Measurements from ENCODE around the gene TMEM51. TPM values are rescaled to one million over a fixed set of nuclear protein-coding genes. Genes with fewer than 3 reads are reported as not detected.

TMEM51 gene
- total RNA-seq, 1 experiment from 2014 or later = 24.7 TPM

DNA sequence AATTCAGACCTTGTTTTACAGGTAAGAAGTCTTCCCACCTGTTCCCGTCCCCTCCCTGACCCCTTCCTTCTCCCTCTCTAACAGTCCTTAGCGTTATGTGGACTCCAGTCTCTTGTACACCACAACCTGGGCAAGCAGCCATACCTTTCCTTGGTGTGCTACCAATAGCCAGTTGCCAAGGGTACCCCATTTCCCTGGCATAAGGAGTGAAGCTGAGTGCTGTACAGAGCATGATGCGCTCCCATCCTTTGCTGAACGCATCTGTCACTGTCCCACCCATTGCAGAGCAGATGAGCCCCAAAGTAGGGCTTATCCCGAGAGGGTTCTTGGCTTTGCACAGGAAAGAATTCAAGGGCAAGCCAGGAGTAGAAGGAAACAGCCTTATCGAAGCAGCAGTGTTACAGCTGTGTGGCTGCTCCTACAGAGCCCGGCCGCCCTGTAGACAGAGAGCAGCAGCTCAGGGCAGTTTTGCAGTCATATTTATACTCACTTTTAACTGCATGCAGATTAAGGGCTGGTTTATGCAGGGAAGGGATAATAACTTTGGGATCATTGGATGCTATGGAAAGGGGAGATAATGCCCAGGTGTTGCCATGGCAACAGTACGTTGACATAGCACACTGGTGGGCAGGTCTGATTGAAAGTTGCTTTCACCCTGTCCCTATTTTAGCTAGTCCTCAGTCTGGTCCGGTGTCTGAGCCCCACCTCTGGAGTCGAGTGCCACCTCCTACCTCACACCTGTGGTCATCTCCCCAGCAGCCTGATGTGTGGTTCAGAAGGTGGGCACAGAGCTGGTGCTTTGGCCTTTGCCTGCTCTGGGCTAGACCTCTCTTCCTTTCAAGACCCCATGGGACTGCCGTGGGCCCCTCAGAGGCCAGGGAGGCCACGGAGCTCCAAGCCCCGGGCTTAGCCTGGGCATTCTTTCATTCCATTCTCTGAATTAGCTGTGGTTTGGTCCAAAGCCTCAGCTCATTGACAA lies 98.6 kb downstream of the TMEM51 start:
- no TSS peak for BruUV-seq (replicated peaks)
- ChIA-PET POLR2A (no interaction called here), CTCF (no interaction called here)
- Mint-ChIP-seq H3K4me1 (ENCODE audit: low read depth, unreplicated experiment) (no peaks in the 10 kb centered on the region), H3K36me3 (ENCODE audit: insufficient read depth, unreplicated experiment) (peaks cover under 1% of the 10 kb centered on the region), H3K9me3 (ENCODE audit: unreplicated experiment) (no peaks in the 10 kb centered on the region), H3K27ac (ENCODE audit: unreplicated experiment) (peak overlapping the region; percentile 63), H3K27me3 (ENCODE audit: insufficient read depth, unreplicated experiment) (peaks cover 5% of the 10 kb centered on the region), H3K4me3 (ENCODE audit: unreplicated experiment) (no peak overlapping the region)
- Histone ChIP-seq H3K27me3 (replicated peaks; ENCODE audit: control insufficient read depth, insufficient read depth, low read length) (peaks cover 1% of the 10 kb centered on the region), H3K36me3 (ENCODE audit: control insufficient read depth, insufficient read depth, low read length) (no peaks in the 10 kb centered on the region), H3K4me1 (peaks cover 5% of the 10 kb centered on the region; the same call in 1 of the 2 replicates), H3K4me3 (ENCODE audit: low read depth, low read length) (no peak overlapping the region), H3K9me3 (no peaks in the 10 kb centered on the region)
- intact Hi-C loops (cut with micrococcal nuclease; ENCODE audit: unreplicated experiment) = no loop called here
- TF ChIP-seq, protein P1, sequence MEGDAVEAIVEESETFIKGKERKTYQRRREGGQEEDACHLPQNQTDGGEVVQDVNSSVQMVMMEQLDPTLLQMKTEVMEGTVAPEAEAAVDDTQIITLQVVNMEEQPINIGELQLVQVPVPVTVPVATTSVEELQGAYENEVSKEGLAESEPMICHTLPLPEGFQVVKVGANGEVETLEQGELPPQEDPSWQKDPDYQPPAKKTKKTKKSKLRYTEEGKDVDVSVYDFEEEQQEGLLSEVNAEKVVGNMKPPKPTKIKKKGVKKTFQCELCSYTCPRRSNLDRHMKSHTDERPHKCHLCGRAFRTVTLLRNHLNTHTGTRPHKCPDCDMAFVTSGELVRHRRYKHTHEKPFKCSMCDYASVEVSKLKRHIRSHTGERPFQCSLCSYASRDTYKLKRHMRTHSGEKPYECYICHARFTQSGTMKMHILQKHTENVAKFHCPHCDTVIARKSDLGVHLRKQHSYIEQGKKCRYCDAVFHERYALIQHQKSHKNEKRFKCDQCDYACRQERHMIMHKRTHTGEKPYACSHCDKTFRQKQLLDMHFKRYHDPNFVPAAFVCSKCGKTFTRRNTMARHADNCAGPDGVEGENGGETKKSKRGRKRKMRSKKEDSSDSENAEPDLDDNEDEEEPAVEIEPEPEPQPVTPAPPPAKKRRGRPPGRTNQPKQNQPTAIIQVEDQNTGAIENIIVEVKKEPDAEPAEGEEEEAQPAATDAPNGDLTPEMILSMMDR (IDR thresholded peaks at IDR 0.05; ENCODE audit: insufficient read depth in 1 of 2, low read depth in 1 of 2, low read length in 1 of 2, severe bottlenecking in 1 of 2, unreplicated experiment in 1 of 2) = no peak
- DNase-seq = no peak

DNA sequence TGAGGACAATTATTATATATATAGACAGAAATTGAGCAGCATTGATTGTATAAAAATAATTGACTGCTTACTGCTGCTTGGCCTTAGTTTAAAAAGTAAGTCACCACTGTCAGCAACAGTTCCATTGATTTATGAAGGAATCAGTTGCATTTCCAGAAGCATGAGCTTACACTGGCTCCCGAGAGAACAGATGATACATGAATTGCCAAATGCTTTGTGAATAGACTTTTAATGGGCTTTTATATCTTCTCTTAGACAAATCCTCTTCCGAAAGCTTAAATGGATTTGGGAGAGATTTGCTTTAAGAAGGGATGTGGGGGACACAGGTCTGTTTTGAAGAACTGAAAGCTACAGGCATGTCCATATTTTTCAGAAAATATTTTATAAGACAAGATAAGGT lies 101.0 kb downstream of the TMEM51 start:
- POLR2A ChIA-PET = no interaction called here

DNA sequence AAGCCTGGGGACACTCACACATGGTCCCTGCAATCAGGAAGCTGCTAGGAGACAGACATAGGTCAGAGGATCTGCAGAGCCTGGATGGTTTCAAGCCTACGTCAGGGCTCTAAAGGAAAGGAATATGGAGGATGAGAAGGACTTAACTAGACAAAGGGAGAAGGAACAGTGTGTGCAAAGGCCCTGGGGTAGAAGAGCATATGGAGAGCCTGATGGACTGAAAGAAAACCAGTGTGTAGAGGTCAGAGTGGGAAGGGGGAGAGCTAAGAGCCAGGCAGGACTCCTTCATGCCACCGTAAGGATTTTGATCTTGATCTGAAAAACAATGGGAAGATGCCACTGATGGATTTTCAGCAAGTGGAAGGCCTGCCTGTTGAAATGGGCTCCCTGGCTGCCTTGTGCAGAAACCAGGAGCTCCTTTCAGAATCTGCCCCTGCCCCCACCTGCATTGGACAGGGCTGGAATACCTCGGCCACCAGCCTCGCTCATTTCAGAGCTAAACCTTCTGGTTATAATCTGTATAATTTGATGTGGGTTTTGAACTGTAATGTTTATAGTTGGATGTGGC lies 102.1 kb downstream of the TMEM51 start:
- Mint-ChIP-seq H3K4me1 (ENCODE audit: low read depth, unreplicated experiment) (no peaks in the 10 kb centered on the region), H3K36me3 (ENCODE audit: insufficient read depth, unreplicated experiment) (no peaks in the 10 kb centered on the region), H3K4me3 (ENCODE audit: unreplicated experiment) (no peak overlapping the region), H3K27ac (ENCODE audit: unreplicated experiment) (no peak overlapping the region), H3K9me3 (ENCODE audit: unreplicated experiment) (no peaks in the 10 kb centered on the region), H3K27me3 (ENCODE audit: insufficient read depth, unreplicated experiment) (no peaks in the 10 kb centered on the region)
- Histone ChIP-seq H3K36me3 (ENCODE audit: control insufficient read depth, insufficient read depth, low read length) (no peaks in the 10 kb centered on the region), H3K9me3 (no peaks in the 10 kb centered on the region), H3K27me3 (replicated peaks; ENCODE audit: control insufficient read depth, insufficient read depth, low read length) (peaks cover 1% of the 10 kb centered on the region), H3K4me3 (ENCODE audit: low read depth, low read length) (no peak overlapping the region), H3K4me1 (no peaks in the 10 kb centered on the region)
- TF ChIP-seq, protein P1 (IDR thresholded peaks at IDR 0.05; ENCODE audit: insufficient read depth in 1 of 2, low read depth in 1 of 2, low read length in 1 of 2, severe bottlenecking in 1 of 2, unreplicated experiment in 1 of 2) = no peak
- no peak for DNase-seq
- ChIA-PET CTCF (no interaction called here), POLR2A (no interaction called here)
- BruUV-seq (replicated peaks) = no TSS peak
- intact Hi-C loops (cut with micrococcal nuclease; ENCODE audit: unreplicated experiment) = no loop called here

More for the DNA sequence above, 101.0 kb downstream of the TMEM51 start:
- intact Hi-C loops (cut with micrococcal nuclease; ENCODE audit: unreplicated experiment) = no loop called here
- Histone ChIP-seq H3K4me1 (no peaks in the 10 kb centered on the region), H3K4me3 (ENCODE audit: low read depth, low read length) (no peak overlapping the region), H3K9me3 (no peaks in the 10 kb centered on the region), H3K36me3 (ENCODE audit: control insufficient read depth, insufficient read depth, low read length) (no peaks in the 10 kb centered on the region), H3K27me3 (replicated peaks; ENCODE audit: control insufficient read depth, insufficient read depth, low read length) (peaks cover 1% of the 10 kb centered on the region)
- Mint-ChIP-seq H3K9me3 (ENCODE audit: unreplicated experiment) (no peaks in the 10 kb centered on the region), H3K27ac (ENCODE audit: unreplicated experiment) (no peak overlapping the region), H3K4me3 (ENCODE audit: unreplicated experiment) (no peak overlapping the region), H3K4me1 (ENCODE audit: low read depth, unreplicated experiment) (no peaks in the 10 kb centered on the region), H3K27me3 (ENCODE audit: insufficient read depth, unreplicated experiment) (peaks cover 2% of the 10 kb centered on the region), H3K36me3 (ENCODE audit: insufficient read depth, unreplicated experiment) (no peaks in the 10 kb centered on the region)
- CTCF ChIA-PET = no interaction called here
- no peak for DNase-seq
- BruUV-seq (replicated peaks) = no TSS peak
- TF ChIP-seq, protein P1 (IDR thresholded peaks at IDR 0.05; ENCODE audit: insufficient read depth in 1 of 2, low read depth in 1 of 2, low read length in 1 of 2, severe bottlenecking in 1 of 2, unreplicated experiment in 1 of 2) = no peak
